HepG2 (cell line): ENCODE data around the gene SCMH1. TPM values are rescaled to one million over a fixed set of nuclear protein-coding genes. Genes with fewer than 3 reads are reported as not detected.
"Not testable (repeated sequence)": the region's sequence is repeated elsewhere in the genome, so short reads cannot be mapped to it uniquely, and the experiment has no call there.

Experiments used
- ATAC-seq: fragments of 200-7000 bp; cut with Tn5 transposase; 3 replicates; pipeline ENCODE4 v1.9.1; 2020; ENCODE audit warnings: mild to moderate bottlenecking, moderate library complexity
- BruUV-seq: library from RNA; stranded (reverse); fragments of 400-500 nt; replicated peaks from 2 replicates; lab custom pipeline; 2021; lab: Mats Ljungman, UMichigan
- CTCF ChIA-PET: fragments of 300-600 bp; formaldehyde crosslinking; extraction: SDS; loops from one replicate; lab custom pipeline; 2021; ENCODE audit warnings: low total read pairs, inconsistent platforms, low intra/inter-chr PET ratio; lab: Yijun Ruan, JAX
- POLR2A ChIA-PET: fragments of 350-600 bp; sonication (Branson Sonifier 250); formaldehyde crosslinking; loops from one replicate; lab custom pipeline; 2020; ENCODE audit warnings: antibody characterized with exemption, inconsistent platforms; lab: Yijun Ruan, JAX
- DNase-seq: peaks from one replicate; pipeline ENCODE4 v3.0.0-alpha.2; 2015; ENCODE audit warnings: low spot score
- FAIRE-seq: peaks from 3 replicates; lab custom pipeline; 2011; peaks lifted over from hg19 to GRCh38; lab: Jason Lieb, UNC
- H2AFZ ChIP-seq: one replicate; pipeline ENCODE4 v1.6.1; 2011; ENCODE audit warnings: low read length, inconsistent platforms
- H3K27ac ChIP-seq: fragments of 300-600 bp; 3 replicates; pipeline ENCODE4 v1.8.0; 2011; ENCODE audit warnings: mixed run types, mild to moderate bottlenecking, mixed read lengths, low read length, inconsistent platforms; ENCODE audit not compliant: insufficient read depth; ENCODE audit errors: extremely low read length
- H3K27me3 ChIP-seq, 2 experiments: fragments of 200-600 bp in 1 of 2; 2 replicates in 1 of 2; 3 replicates in 1 of 2; pipeline versions ENCODE4 v1.6.0 to v1.8.0; 2011; ENCODE audit warnings: low read length in 2 of 2, mild to moderate bottlenecking in 2 of 2, moderate library complexity in 2 of 2, inconsistent platforms in 1 of 2; ENCODE audit not compliant: insufficient read depth in 2 of 2, control insufficient read depth in 1 of 2
- H3K36me3 ChIP-seq, 2 experiments: fragments of 200-600 bp in 1 of 2; replicated peaks in 1 of 2; 2 replicates in 1 of 2; 3 replicates in 1 of 2; pipeline versions ENCODE4 v1.5.1 to v1.8.0; 2011; ENCODE audit warnings: low read length in 2 of 2, inconsistent platforms in 1 of 2; ENCODE audit not compliant: insufficient read depth in 2 of 2, control insufficient read depth in 1 of 2
- H3K4me1 ChIP-seq: 2 replicates; pipeline ENCODE4 v1.5.1; 2012; ENCODE audit warnings: low read length, inconsistent platforms; ENCODE audit not compliant: insufficient read depth
- H3K4me2 ChIP-seq: 2 replicates; pipeline ENCODE4 v1.6.0; 2011; ENCODE audit warnings: low read depth, low read length, inconsistent platforms
- H3K4me3 ChIP-seq, 3 experiments: fragments of 200-600 bp in 1 of 3; sonication (generic), shearing (Covaris generic) in 1 of 3; replicated peaks in 1 of 3; 2 replicates each; pipeline ENCODE4 v1.5.1; 2011 to 2016; ENCODE audit warnings: low read length in 3 of 3, inconsistent platforms in 2 of 3, low read depth in 2 of 3, mild to moderate bottlenecking in 2 of 3, control low read depth in 1 of 3, mixed read lengths in 1 of 3; ENCODE audit not compliant: insufficient read depth in 1 of 3
- H3K79me2 ChIP-seq: one replicate; pipeline ENCODE4 v1.6.1; 2011; ENCODE audit warnings: low read length, inconsistent platforms; ENCODE audit not compliant: insufficient read depth
- H3K9ac ChIP-seq: 2 replicates; pipeline ENCODE4 v1.6.0; 2011; ENCODE audit warnings: mild to moderate bottlenecking, low read depth, low read length, inconsistent platforms; ENCODE audit not compliant: insufficient read depth
- H3K9me3 ChIP-seq: 2 replicates; pipeline ENCODE4 v1.5.1; 2012; ENCODE audit warnings: mild to moderate bottlenecking, low read length
- H4K20me1 ChIP-seq: 2 replicates; pipeline ENCODE4 v1.6.0; 2011; ENCODE audit warnings: inconsistent platforms, mild to moderate bottlenecking, low read length, moderate library complexity; ENCODE audit not compliant: insufficient read depth
- EEA1 ChIP-seq: sonication (generic); formaldehyde crosslinking; IDR thresholded peaks from 2 replicates; pipeline ENCODE4 v1.5.1; 2020; ENCODE audit warnings: mild to moderate bottlenecking, missing genetic modification reagents, borderline replicate concordance
- MIER3 ChIP-seq: IDR thresholded peaks from 2 replicates; pipeline ENCODE4 v1.6.1; 2016; ENCODE audit warnings: missing compliant biosample characterization, borderline replicate concordance
- NFATC3 ChIP-seq: sonication (generic); formaldehyde crosslinking; IDR thresholded peaks from 2 replicates; pipeline ENCODE4 v1.5.1; 2020; ENCODE audit warnings: mild to moderate bottlenecking, missing genetic modification reagents
- NFE2 ChIP-seq: sonication (generic); formaldehyde crosslinking; IDR thresholded peaks from 2 replicates; pipeline ENCODE4 v1.4.0; 2020; ENCODE audit warnings: missing genetic modification reagents
- NPAS2 ChIP-seq: sonication (generic); formaldehyde crosslinking; IDR thresholded peaks from 2 replicates; pipeline ENCODE4 v1.8.0; 2022; ENCODE audit warnings: mild to moderate bottlenecking, missing genetic modification reagents, borderline replicate concordance
- RELA ChIP-seq: sonication (generic); formaldehyde crosslinking; IDR thresholded peaks from 2 replicates; pipeline ENCODE4 v1.4.0; 2020; ENCODE audit warnings: missing genetic modification reagents
- SIX4 ChIP-seq: sonication (generic); formaldehyde crosslinking; IDR thresholded peaks from 2 replicates; pipeline ENCODE4 v1.4.0; 2020; ENCODE audit warnings: missing genetic modification reagents
- SMARCE1 ChIP-seq: fragments of 450-650 bp; IDR thresholded peaks from 2 replicates; pipeline ENCODE4 v1.6.1; 2017; ENCODE audit warnings: borderline replicate concordance
- TOPORS ChIP-seq: sonication (generic); formaldehyde crosslinking; IDR thresholded peaks from 2 replicates; pipeline ENCODE4 v1.8.0; 2023; ENCODE audit warnings: mild to moderate bottlenecking, missing genetic modification reagents
- USF2 ChIP-seq, 2 experiments: sonication (generic) in 1 of 2; formaldehyde crosslinking in 1 of 2; IDR thresholded peaks; 2 replicates each; pipeline versions ENCODE4 v1.5.1 to v1.6.1; 2011 to 2020; ENCODE audit warnings: borderline replicate concordance in 1 of 2, low read depth in 1 of 2, low read length in 1 of 2, mild to moderate bottlenecking in 1 of 2, missing genetic modification reagents in 1 of 2, moderate library complexity in 1 of 2
- ZNF841 ChIP-seq: sonication (generic); formaldehyde crosslinking; IDR thresholded peaks from 2 replicates; pipeline ENCODE4 v1.8.1; 2023; ENCODE audit warnings: missing genetic modification reagents, borderline replicate concordance
- WGBS: methylation state at CpG from one replicate; pipeline ENCODE4 v1.1.6; 2017; ENCODE audit warnings: low lambda C conversion rate; 5-methylcytosine and 5-hydroxymethylcytosine counted together
- in situ Hi-C: cut with HindIII; loops from 2 replicates; pipeline ENCODE4 v1.10.0; 2017; ENCODE audit warnings: low pct_unique_long_range_greater_than_20kb; ENCODE audit not compliant: extremely low pct_ligation_motif_present
- intact Hi-C: fragments of 100-400 bp; cut with micrococcal nuclease; formaldehyde crosslinking; loops from one replicate; pipeline ENCODE4 v1.10.0; 2022; ENCODE audit not compliant: unreplicated experiment
- polyA plus RNA-seq, 8 experiments: library from polyadenylated mRNA; depleted of rRNA in 3 of 8; stranded (reverse) in 7 of 8; unstranded in 1 of 8; fragments of >200 nt; fragmentation: Illumina TruSeq in 4 of 8; extraction: Trizol in 4 of 8; gene quantifications; 2 replicates each; pipeline versions ENCODE4 v1.2.1 to v1.2.3, GENCODE V29; 2011 to 2016; ENCODE audit warnings: low read depth in 4 of 8, missing spikeins in 1 of 8, mixed read lengths in 1 of 8; ENCODE audit not compliant: insufficient read depth in 1 of 8
- total RNA-seq, 5 experiments: library from RNA; depleted of rRNA; stranded (reverse); fragments of >200 nt; fragmentation: Illumina TruSeq; extraction: Trizol; gene quantifications; 2 replicates each; pipeline ENCODE4 v1.2.3, GENCODE V29; 2016; ENCODE audit warnings: low read depth in 1 of 5

Gene SCMH1
- total and polyA plus RNA-seq, 2 of the 13 experiments (the other 11 are each of a cell fraction or from before 2014, with no cell fraction given), result 41.8 to 52.6 TPM

- no peak for TF ChIP-seq NFE2 (CRISPR knock-in tag)
- no peak for TF ChIP-seq SMARCE1
- TF ChIP-seq NPAS2 (CRISPR knock-in tag), result no peak
- TF ChIP-seq, all 625 proteins: peak for 0
These were observed 49.5 kb downstream of the SCMH1 start (continued) for GRCh38 chr1:41192456-41193178.

- Histone ChIP-seq H3K27me3 (no peaks in the 10 kb centered on the region), H3K36me3 (peaks cover 1 to 10% of the 10 kb centered on the region in 2 experiments; a peak in 4 of 5 replicates), H3K4me1 (no peaks in the 10 kb centered on the region), H3K4me2 (no peak overlapping the region), H3K79me2 (no peaks in the 10 kb centered on the region), H2AFZ (no peak overlapping the region), H3K27ac (no peak overlapping the region), H3K9me3 (no peaks in the 10 kb centered on the region), H3K4me3 (no peak overlapping the region), H3K9ac (no peak overlapping the region), H4K20me1 (no peaks in the 10 kb centered on the region)
- BruUV-seq, result no TSS peak
- no peak for DNase-seq
- ChIA-PET CTCF (no interaction called here), POLR2A (no interaction called here)
- 100% methylated on average over 1 of the region's 1 CpG for WGBS
- intact Hi-C loops (no loop called here), in situ Hi-C loops (no loop called here)
- TF ChIP-seq SIX4 (CRISPR knock-in tag), result no peak
- no peak for TF ChIP-seq MIER3 (CRISPR knock-in tag)
- TF ChIP-seq ZNF841 (CRISPR knock-in tag), result no peak
- TF ChIP-seq TOPORS, result no peak
- no peak for TF ChIP-seq RELA (CRISPR knock-in tag)
- TF ChIP-seq USF2 (IDR thresholded peaks at IDR 0.05; ENCODE audit: low read depth, low read length), result no peak
- no peak for TF ChIP-seq USF2 (CRISPR knock-in tag; IDR thresholded peaks at IDR 0.05; ENCODE audit: borderline replicate concordance)
- no peak for TF ChIP-seq NFATC3 (CRISPR knock-in tag)
- no peak for TF ChIP-seq EEA1 (CRISPR knock-in tag)
- no peak for FAIRE-seq
- ATAC-seq, result no peak
These were observed 57.7 kb downstream of the SCMH1 start for GRCh38 chr1:41184446-41184845.

GRCh38 chr1:41178230-41178629 is 63.9 kb downstream of the SCMH1 start:
- H3K4me3 ChIP-seq, H3K27ac ChIP-seq, H3K9me3 ChIP-seq, BruUV-seq, H3K9ac ChIP-seq, H3K79me2 ChIP-seq, H2AFZ ChIP-seq, POLR2A ChIA-PET, H3K4me2 ChIP-seq, DNase-seq, intact Hi-C loops, ATAC-seq, H3K4me1 ChIP-seq, H3K27me3 ChIP-seq, CTCF ChIA-PET, FAIRE-seq, H4K20me1 ChIP-seq, in situ Hi-C loops: not testable (repeated sequence)
- 100% methylated on average over 1 of the region's 3 CpGs for WGBS
- H3K36me3 ChIP-seq, result peaks cover 2 to 10% of the 10 kb centered on the region in 2 experiments; a peak in 3 of 5 replicates
